HCT116 (cell line): ENCODE results near the gene ZNF74. TPM values are rescaled to one million over a fixed set of nuclear protein-coding genes. Genes with fewer than 3 reads are reported as not detected.

Experiments used
- ATAC-seq: fragments of 200-7000 bp; cut with Tn5 transposase; 2 replicates; pipeline ENCODE4 v1.9.1; 2020; ENCODE audit warnings: mild to moderate bottlenecking, moderate library complexity
- BruUV-seq: library from RNA; stranded (reverse); fragments of 400-500 nt; replicated peaks from 2 replicates; lab custom pipeline; 2021; lab: Mats Ljungman, UMichigan
- CTCF ChIA-PET: fragments of 300-600 bp; sonication (Branson Sonifier 250); formaldehyde crosslinking; loops from one replicate; lab custom pipeline; 2021; ENCODE audit warnings: antibody characterized with exemption; lab: Charles Lee
- POLR2A ChIA-PET: fragments of 300-600, 350-600 bp; sonication (Branson Sonifier 250); formaldehyde crosslinking; loops from one replicate; lab custom pipeline; 2021; ENCODE audit warnings: antibody characterized with exemption; lab: Charles Lee
- RAD21 ChIA-PET, 2 experiments: fragments of 300-600 bp; sonication (Branson Sonifier 250); formaldehyde crosslinking; loops; one replicate each; lab custom pipeline; 2023; ENCODE audit warnings: low total read pairs in 2 of 2; ENCODE audit not compliant: uncharacterized antibody in 2 of 2, unreplicated experiment in 2 of 2, low non-redundant PET in 1 of 2; lab: Charles Lee
- DNase-seq: peaks from one replicate; pipeline ENCODE4 v3.0.0-alpha.2; 2010; ENCODE audit warnings: low read depth, low spot score
- H2AFZ ChIP-seq: fragments of 200-600 bp; shearing (Covaris generic), sonication (generic); 2 replicates; pipeline ENCODE4 v1.6.1; 2017; ENCODE audit warnings: low read depth, mixed run types, mixed read lengths, antibody characterized with exemption, low read length; ENCODE audit not compliant: poor library complexity, severe bottlenecking
- H3K27ac ChIP-seq: 2 replicates; pipeline ENCODE4 v1.5.1; 2012; ENCODE audit warnings: low read depth, low read length
- H3K27me3 ChIP-seq: fragments of 200-600 bp; sonication (generic); 2 replicates; pipeline ENCODE4 v1.6.1; 2016; ENCODE audit warnings: mixed run types, low read length, mixed read lengths; ENCODE audit not compliant: insufficient read depth
- H3K36me3 ChIP-seq, 2 experiments: fragments of 200-500 bp in 1 of 2; fragments of 200-600 bp in 1 of 2; sonication (Bioruptor generic) in 1 of 2; sonication (generic) in 1 of 2; 2 replicates each; pipeline versions ENCODE4 v1.5.1 to v1.6.1; 2014 to 2016; ENCODE audit warnings: low read length in 2 of 2, inconsistent platforms in 1 of 2, mixed read lengths in 1 of 2, mixed run types in 1 of 2; ENCODE audit not compliant: insufficient read depth in 2 of 2, control insufficient read depth in 1 of 2
- H3K4me1 ChIP-seq, 2 experiments: fragments of 200-600 bp in 1 of 2; sonication (generic) in 1 of 2; 2 replicates each; pipeline versions ENCODE4 v1.5.1 to v1.6.1; 2012 to 2017; ENCODE audit warnings: low read length in 2 of 2, inconsistent platforms in 1 of 2, mild to moderate bottlenecking in 1 of 2, mixed read lengths in 1 of 2, mixed run types in 1 of 2, moderate library complexity in 1 of 2; ENCODE audit not compliant: insufficient read depth in 2 of 2, control insufficient read depth in 1 of 2
- H3K4me2 ChIP-seq: fragments of 200-600 bp; sonication (generic); 2 replicates; pipeline ENCODE4 v1.6.1; 2017; ENCODE audit warnings: mixed run types, low read length, mixed read lengths
- H3K4me3 ChIP-seq, 2 experiments: fragments of 200-600 bp in 1 of 2; sonication (generic) in 1 of 2; replicated peaks in 1 of 2; 2 replicates each; pipeline ENCODE4 v1.5.1; 2011 to 2016; ENCODE audit warnings: low read length in 2 of 2, control low read depth in 1 of 2, low read depth in 1 of 2, mild to moderate bottlenecking in 1 of 2, mixed read lengths in 1 of 2, mixed run types in 1 of 2
- H3K79me2 ChIP-seq: fragments of 200-600 bp; sonication (generic); 2 replicates; pipeline ENCODE4 v1.6.1; 2017; ENCODE audit warnings: mild to moderate bottlenecking, mixed run types, low read length, moderate library complexity, mixed read lengths; ENCODE audit not compliant: insufficient read depth
- H3K9ac ChIP-seq: fragments of 200-600 bp; sonication (generic); 2 replicates; pipeline ENCODE4 v1.6.1; 2016; ENCODE audit warnings: low read length, mixed read lengths
- H3K9me2 ChIP-seq: fragments of 200-600 bp; sonication (generic), shearing (Covaris generic); 2 replicates; pipeline ENCODE4 v1.6.1; 2017; ENCODE audit warnings: mixed run types, mild to moderate bottlenecking, moderate library complexity; ENCODE audit not compliant: insufficient read depth
- H3K9me3 ChIP-seq, 2 experiments: fragments of 200-500 bp in 1 of 2; fragments of 200-600 bp in 1 of 2; sonication (Bioruptor generic) in 1 of 2; sonication (generic) in 1 of 2; 2 replicates each; pipeline ENCODE4 v1.6.1; 2014 to 2017; ENCODE audit warnings: low read length in 2 of 2, mixed read lengths in 2 of 2, inconsistent platforms in 1 of 2, low read depth in 1 of 2, mild to moderate bottlenecking in 1 of 2, mixed run types in 1 of 2, moderate library complexity in 1 of 2; ENCODE audit not compliant: control insufficient read depth in 1 of 2, insufficient read depth in 1 of 2
- H4K20me1 ChIP-seq: fragments of 200-600 bp; sonication (generic), shearing (Covaris generic); 2 replicates; pipeline ENCODE4 v1.6.1; 2017; ENCODE audit warnings: mixed run types, mild to moderate bottlenecking, moderate library complexity; ENCODE audit not compliant: insufficient read depth
- CBX3 ChIP-seq: IDR thresholded peaks from 2 replicates; pipeline ENCODE4 v1.6.1; 2012; ENCODE audit warnings: low read depth
- CEBPB ChIP-seq: IDR thresholded peaks from 2 replicates; pipeline ENCODE4 v1.6.1; 2012; ENCODE audit warnings: low read depth
- ELF1 ChIP-seq: IDR thresholded peaks from 2 replicates; pipeline ENCODE4 v1.6.1; 2012; ENCODE audit warnings: low read depth, borderline replicate concordance
- EZH2 ChIP-seq: fragments of 200-600 bp; sonication (generic); IDR thresholded peaks from 2 replicates; pipeline ENCODE4 v1.6.1; 2017; ENCODE audit warnings: antibody characterized with exemption, mixed run types
- EZH2phosphoT487 ChIP-seq: fragments of 200-600 bp; IDR thresholded peaks from 2 replicates; pipeline ENCODE4 v1.6.1; 2018; ENCODE audit warnings: antibody characterized with exemption, borderline replicate concordance
- FOSL1 ChIP-seq: IDR thresholded peaks from 2 replicates; pipeline ENCODE4 v1.6.1; 2012; ENCODE audit warnings: low read depth
- JUND ChIP-seq: IDR thresholded peaks from 2 replicates; pipeline ENCODE4 v1.6.1; 2012
- POLR2A ChIP-seq: IDR thresholded peaks from 2 replicates; pipeline ENCODE4 v1.7.0; 2011; ENCODE audit warnings: borderline replicate concordance; ENCODE audit not compliant: insufficient read depth, insufficient read length; ENCODE audit errors: extremely low read depth
- POLR2AphosphoS5 ChIP-seq: IDR thresholded peaks from 2 replicates; pipeline ENCODE4 v1.6.1; 2011; ENCODE audit warnings: mild to moderate bottlenecking, low read depth, low read length, moderate library complexity
- RAD21 ChIP-seq: IDR thresholded peaks from 2 replicates; pipeline ENCODE4 v1.6.1; 2012; ENCODE audit warnings: low read depth, mild to moderate bottlenecking
- SP1 ChIP-seq: IDR thresholded peaks from 2 replicates; pipeline ENCODE4 v1.6.1; 2012; ENCODE audit warnings: low read depth
- SRF ChIP-seq: IDR thresholded peaks from 2 replicates; pipeline ENCODE4 v1.6.1; 2012; ENCODE audit warnings: low read depth
- YY1 ChIP-seq: IDR thresholded peaks from 2 replicates; pipeline ENCODE4 v1.6.1; 2011; ENCODE audit warnings: low read length, low read depth, moderate library complexity, mild to moderate bottlenecking; ENCODE audit not compliant: insufficient replicate concordance; ENCODE audit errors: extremely low read depth
- ZFX ChIP-seq: fragments of 450-650 bp; IDR thresholded peaks from 2 replicates; pipeline ENCODE4 v1.6.1; 2017
- intact Hi-C: fragments of 100-400 bp; cut with micrococcal nuclease; formaldehyde crosslinking; loops from 2 replicates; pipeline ENCODE4 v1.10.0; 2022
- total RNA-seq: library from RNA; stranded (reverse); gene quantifications from one replicate; pipeline ENCODE4 v1.2.1, GENCODE V29; 2021; ENCODE audit not compliant: unreplicated experiment
- TF ChIP-seq, protein P1 (sequence below): IDR thresholded peaks from 2 replicates; pipeline ENCODE4 v1.6.1; 2012
- TF ChIP-seq, protein P2 (sequence below), 3 experiments: fragments of 200-600 bp in 1 of 3; sonication (generic) in 1 of 3; IDR thresholded peaks in 2 of 3; conservative IDR thresholded peaks in 1 of 3; 2 replicates each; pipeline ENCODE4 v1.5.1; 2012 to 2017; ENCODE audit warnings: low read depth in 2 of 3, low read length in 2 of 3, antibody characterized with exemption in 1 of 3, borderline replicate concordance in 1 of 3, control low read depth in 1 of 3, mild to moderate bottlenecking in 1 of 3, mixed read lengths in 1 of 3, mixed run types in 1 of 3, moderate library complexity in 1 of 3; ENCODE audit not compliant: insufficient read depth in 1 of 3
- TF ChIP-seq, protein P3 (sequence below): IDR thresholded peaks from 2 replicates; pipeline ENCODE4 v1.6.1; 2012
- TF ChIP-seq, protein P4 (sequence below): IDR thresholded peaks from 2 replicates; pipeline ENCODE4 v1.6.1; 2011; ENCODE audit warnings: mild to moderate bottlenecking, low read length, moderate library complexity; ENCODE audit not compliant: insufficient replicate concordance; ENCODE audit errors: extremely low read depth

The ZNF74 gene
- total RNA-seq, 1 experiment from 2014 or later: 15.4 TPM

DNA sequence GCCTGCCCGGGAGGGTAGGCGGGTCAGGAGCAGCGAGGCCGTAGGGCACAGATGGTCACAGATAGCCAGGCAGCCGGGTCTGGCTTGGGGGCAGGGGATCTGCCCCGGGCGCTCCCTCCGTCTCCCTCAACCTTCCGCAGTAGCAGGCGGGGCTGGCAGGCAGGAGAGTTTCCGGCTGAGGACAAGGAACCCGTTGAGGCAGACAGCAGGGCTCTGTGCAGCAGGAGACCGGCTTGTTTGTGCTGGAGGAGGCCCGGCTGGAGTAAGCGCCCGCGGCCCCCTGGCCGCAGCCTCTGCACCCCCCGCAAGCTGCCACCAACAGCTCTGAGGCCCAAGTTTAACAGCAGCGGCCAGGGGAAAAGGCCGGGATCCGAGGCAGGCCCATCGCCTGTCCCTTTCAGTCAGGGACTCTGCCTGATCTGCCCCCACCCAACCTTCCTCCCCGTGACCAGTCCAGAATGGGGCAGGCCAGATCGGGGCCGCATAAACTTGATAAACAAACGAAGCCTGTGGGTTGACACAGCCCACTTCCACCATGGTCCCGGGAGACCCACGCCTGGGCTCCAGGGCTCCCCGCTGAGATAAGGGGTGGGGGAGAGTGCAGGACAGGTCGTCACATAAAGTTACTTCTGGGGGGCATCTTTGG, 30.1 kb downstream of the ZNF74 start:
- CTCF ChIA-PET: no interaction called here
- Histone ChIP-seq H3K4me2 (no peak overlapping the region), H3K79me2 (no peaks in the 10 kb centered on the region), H3K9me3 (no peaks in the 10 kb centered on the region), H2AFZ (no peak overlapping the region), H3K9ac (no peak overlapping the region), H3K9me2 (no peaks in the 10 kb centered on the region), H3K36me3 (no peaks in the 10 kb centered on the region), H3K4me1 (peaks cover 3 to 8% of the 10 kb centered on the region in 2 experiments; a peak in 3 of 4 replicates), H3K4me3 (no peak overlapping the region), H3K27ac (no peak overlapping the region), H4K20me1 (no peaks in the 10 kb centered on the region), H3K27me3 (no peaks in the 10 kb centered on the region)
- no TSS peak for BruUV-seq
- no peak for TF ChIP-seq RAD21
- no peak for TF ChIP-seq POLR2A
- TF ChIP-seq POLR2AphosphoS5: no peak
- no peak for TF ChIP-seq YY1
- no peak for TF ChIP-seq JUND
- TF ChIP-seq EZH2phosphoT487: no peak
- TF ChIP-seq SRF: no peak
- TF ChIP-seq, protein P1, sequence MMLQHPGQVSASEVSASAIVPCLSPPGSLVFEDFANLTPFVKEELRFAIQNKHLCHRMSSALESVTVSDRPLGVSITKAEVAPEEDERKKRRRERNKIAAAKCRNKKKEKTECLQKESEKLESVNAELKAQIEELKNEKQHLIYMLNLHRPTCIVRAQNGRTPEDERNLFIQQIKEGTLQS: no peak
- TF ChIP-seq SP1: no peak
- no peak for TF ChIP-seq CEBPB
- TF ChIP-seq, protein P2, sequence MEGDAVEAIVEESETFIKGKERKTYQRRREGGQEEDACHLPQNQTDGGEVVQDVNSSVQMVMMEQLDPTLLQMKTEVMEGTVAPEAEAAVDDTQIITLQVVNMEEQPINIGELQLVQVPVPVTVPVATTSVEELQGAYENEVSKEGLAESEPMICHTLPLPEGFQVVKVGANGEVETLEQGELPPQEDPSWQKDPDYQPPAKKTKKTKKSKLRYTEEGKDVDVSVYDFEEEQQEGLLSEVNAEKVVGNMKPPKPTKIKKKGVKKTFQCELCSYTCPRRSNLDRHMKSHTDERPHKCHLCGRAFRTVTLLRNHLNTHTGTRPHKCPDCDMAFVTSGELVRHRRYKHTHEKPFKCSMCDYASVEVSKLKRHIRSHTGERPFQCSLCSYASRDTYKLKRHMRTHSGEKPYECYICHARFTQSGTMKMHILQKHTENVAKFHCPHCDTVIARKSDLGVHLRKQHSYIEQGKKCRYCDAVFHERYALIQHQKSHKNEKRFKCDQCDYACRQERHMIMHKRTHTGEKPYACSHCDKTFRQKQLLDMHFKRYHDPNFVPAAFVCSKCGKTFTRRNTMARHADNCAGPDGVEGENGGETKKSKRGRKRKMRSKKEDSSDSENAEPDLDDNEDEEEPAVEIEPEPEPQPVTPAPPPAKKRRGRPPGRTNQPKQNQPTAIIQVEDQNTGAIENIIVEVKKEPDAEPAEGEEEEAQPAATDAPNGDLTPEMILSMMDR (IDR thresholded peaks at IDR 0.05 in 2 of 3, conservative IDR thresholded peaks at IDR 0.05 in 1 of 3; ENCODE audit: borderline replicate concordance in 1 of 3, insufficient read depth in 1 of 3, low read depth in 2 of 3, low read length in 2 of 3): no peak
- no peak for TF ChIP-seq ELF1
- no peak for TF ChIP-seq FOSL1
- TF ChIP-seq CBX3: no peak
- TF ChIP-seq, protein P3, sequence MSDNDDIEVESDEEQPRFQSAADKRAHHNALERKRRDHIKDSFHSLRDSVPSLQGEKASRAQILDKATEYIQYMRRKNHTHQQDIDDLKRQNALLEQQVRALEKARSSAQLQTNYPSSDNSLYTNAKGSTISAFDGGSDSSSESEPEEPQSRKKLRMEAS: no peak
- no peak for TF ChIP-seq ZFX
- TF ChIP-seq, protein P4, sequence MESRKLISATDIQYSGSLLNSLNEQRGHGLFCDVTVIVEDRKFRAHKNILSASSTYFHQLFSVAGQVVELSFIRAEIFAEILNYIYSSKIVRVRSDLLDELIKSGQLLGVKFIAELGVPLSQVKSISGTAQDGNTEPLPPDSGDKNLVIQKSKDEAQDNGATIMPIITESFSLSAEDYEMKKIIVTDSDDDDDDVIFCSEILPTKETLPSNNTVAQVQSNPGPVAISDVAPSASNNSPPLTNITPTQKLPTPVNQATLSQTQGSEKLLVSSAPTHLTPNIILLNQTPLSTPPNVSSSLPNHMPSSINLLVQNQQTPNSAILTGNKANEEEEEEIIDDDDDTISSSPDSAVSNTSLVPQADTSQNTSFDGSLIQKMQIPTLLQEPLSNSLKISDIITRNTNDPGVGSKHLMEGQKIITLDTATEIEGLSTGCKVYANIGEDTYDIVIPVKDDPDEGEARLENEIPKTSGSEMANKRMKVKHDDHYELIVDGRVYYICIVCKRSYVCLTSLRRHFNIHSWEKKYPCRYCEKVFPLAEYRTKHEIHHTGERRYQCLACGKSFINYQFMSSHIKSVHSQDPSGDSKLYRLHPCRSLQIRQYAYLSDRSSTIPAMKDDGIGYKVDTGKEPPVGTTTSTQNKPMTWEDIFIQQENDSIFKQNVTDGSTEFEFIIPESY: no peak
- TF ChIP-seq EZH2: no peak
- RAD21 ChIA-PET: no interaction called here
- DNase-seq (no peak), ATAC-seq (no peak)
- intact Hi-C loops: no loop called here
- POLR2A ChIA-PET: no interaction called here
